GM21423 (cell line): Measurements from ENCODE around the gene CCDC137.

ENCODE experiments used
- ATAC-seq: cut with Tn5 transposase; IDR thresholded peaks from one replicate; pipeline ENCODE4 v1.9.1; 2021; ENCODE audit warnings: mild to moderate bottlenecking, moderate library complexity; ENCODE audit not compliant: unreplicated experiment

CCDC137 gene

DNA sequence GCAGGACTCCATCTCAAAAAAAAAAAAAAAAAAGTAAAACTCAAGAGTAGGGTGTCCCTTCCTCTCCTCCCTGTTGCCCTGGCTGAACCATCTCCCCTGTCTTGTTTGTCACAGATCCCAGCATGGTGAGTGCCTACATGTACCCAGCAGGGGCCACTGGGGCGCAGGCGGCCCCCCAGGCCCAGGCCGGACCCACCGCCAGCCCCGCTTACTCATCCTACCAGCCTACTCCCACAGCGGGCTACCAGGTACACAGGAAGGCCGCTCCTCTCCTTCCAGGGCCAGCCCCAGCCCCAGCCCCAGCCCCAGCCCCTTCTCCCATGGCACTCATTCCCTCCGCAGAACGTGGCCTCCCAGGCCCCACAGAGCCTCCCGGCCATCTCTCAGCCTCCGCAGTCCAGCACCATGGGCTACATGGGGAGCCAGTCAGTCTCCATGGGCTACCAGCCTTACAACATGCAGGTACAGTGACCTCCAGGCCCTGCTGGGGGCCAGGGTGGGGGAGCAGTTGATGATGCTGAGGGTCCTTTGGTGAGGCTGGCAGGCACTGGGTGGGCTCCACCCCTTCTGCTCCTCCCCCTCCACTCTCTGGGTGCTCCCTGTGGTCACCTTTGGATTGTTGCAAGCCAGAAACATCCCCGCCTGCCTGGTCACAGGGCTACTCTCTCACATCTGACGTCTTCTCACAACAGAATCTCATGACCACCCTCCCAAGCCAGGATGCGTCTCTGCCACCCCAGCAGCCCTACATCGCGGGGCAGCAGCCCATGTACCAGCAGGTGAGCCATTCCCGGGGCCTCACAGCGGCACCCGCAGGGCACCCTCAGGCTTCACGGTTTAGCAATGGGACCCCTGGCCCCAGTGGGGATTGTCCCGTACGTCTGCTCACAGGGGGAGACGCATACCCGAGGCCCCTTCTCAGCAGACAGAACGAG, 34.1 kb downstream of the CCDC137 start:
- no peak for ATAC-seq

GRCh38 chr17:81701288-81702071, 34.9 kb downstream of the CCDC137 start:
- no peak for ATAC-seq

DNA sequence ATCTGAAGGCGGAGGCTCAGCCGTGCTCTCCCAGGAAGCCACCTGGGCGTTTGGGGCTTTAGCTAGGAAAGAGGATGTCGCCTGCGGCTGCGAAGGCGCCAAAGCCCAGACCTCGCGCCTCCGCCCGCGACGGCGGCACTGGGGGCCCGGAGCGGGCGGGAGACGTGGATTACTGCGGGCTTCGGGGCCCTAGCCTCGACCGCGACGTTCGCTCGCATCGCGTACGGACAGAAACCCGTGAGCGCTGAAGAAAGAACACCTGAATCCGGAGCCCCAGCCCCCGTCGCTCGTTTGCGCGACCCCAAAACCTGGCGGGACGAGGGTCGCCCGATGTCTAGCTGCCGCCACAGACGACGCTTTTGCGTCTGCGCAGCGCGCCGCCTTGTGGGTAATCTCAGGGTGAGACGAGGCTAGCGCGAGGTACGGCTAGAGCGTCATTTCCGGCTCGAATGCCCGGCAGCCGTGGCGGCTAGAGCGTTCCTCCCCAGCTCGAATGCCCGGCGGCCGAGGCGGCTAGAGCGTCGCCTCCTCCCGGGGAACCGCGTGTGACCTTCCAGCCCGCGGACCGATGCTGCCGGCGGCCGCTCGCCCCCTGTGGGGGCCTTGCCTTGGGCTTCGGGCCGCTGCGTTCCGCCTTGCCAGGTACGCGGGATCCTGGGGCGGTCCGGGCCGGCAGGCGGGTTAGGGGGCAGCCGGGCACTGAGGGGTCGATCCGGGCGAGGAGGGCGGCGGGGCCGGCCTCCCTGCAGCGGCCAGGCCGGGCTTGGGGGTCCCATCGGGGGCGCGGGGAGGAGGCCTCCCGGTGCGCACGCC, 36.6 kb downstream of the CCDC137 start, which contains the start of gene MRPL12:
Gene MRPL12 (plus strand): TSS at position 434 of the 813 bp plus-strand sequence. CDS start 135 bp downstream, at position 569.
- peak; percentile 72 for ATAC-seq

DNA sequence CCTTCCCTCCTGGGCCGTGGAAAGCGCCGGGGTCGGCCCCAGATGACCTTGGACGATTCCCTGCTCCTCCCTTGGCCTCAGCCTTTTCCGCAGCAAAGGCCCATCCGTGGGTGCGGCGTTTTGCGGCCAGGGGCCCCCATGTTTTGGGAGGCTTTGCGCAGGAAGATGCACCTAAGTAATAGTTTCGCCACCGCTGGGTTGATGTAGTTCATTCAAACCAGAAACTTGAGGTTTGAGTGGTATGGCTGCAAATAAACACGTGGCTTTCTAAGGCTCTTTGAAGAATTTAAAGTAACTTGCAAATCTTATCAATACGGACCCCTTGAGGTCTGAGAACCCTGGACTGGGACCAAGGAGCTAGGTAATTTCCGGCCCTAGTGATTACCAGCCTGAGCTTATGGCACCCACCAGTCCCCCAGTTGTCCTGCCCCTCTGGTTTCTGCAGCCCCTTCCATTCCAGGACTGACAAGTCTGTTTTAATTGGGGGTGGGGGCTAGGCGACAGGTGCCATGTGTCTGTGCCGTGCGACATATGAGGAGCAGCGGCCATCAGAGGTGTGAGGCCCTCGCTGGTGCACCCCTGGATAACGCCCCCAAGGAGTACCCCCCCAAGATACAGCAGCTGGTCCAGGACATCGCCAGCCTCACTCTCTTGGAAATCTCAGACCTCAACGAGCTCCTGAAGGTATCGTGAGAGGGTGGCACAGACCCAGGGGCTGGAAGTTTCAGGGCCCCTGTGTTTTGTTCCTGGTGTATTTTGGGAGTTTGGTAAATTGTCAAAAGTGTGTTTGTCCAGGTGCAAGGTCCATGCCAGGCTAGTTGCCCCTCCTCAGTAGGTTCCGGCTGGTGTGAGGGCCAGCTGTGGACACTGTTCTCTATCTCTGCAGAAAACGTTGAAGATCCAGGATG, 37.5 kb downstream of the CCDC137 start:
- ATAC-seq, result no peak

GRCh38 chr17:81705518-81706231, 39.1 kb downstream of the CCDC137 start:
- ATAC-seq, result no peak

GRCh38 chr17:81706232-81706611, 39.7 kb downstream of the CCDC137 start:
- ATAC-seq, result no peak

DNA sequence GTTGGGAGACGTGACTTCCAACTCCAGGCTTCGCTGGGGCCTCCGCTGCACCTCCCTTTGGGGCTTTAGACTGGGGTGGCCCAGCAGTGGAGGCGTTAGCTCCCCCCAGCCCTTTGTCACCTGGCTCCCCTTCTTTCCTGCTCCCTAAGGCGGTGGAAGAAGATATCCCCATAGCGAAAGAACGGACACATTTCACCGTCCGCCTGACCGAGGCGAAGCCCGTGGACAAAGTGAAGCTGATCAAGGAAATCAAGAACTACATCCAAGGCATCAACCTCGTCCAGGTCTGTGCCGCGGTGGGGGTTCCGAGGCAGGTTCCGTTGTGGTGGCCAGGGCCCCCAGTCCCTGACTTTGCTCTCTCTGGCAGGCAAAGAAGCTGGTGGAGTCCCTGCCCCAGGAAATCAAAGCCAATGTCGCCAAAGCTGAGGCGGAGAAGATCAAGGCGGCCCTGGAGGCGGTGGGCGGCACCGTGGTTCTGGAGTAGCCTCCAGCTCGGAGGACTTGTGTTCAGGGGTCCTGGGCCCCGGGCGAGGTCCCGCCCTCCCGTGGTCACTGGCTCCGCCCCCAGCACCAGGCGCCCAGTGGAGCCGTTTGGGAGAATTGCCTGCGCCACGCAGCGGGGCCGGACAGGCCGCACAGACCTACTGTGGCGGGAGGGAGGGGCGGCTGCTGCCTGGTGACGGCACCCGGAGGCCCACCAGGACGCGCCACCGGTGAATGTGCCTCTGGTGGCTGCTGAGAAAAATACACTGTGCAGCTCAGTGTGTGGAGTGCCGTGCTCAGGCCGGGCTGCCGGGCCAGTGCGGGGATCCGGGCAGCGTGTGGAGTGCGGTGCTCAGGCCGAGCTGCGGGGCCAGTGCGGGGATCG, 40.5 kb downstream of the CCDC137 start:
- ATAC-seq, result no peak

GRCh38 chr17:81707725-81708646, 41.4 kb downstream of the CCDC137 start:
- ATAC-seq, result no peak

- no peak for ATAC-seq
These were observed 42.2 kb downstream of the CCDC137 start for GRCh38 chr17:81708739-81709185.

DNA sequence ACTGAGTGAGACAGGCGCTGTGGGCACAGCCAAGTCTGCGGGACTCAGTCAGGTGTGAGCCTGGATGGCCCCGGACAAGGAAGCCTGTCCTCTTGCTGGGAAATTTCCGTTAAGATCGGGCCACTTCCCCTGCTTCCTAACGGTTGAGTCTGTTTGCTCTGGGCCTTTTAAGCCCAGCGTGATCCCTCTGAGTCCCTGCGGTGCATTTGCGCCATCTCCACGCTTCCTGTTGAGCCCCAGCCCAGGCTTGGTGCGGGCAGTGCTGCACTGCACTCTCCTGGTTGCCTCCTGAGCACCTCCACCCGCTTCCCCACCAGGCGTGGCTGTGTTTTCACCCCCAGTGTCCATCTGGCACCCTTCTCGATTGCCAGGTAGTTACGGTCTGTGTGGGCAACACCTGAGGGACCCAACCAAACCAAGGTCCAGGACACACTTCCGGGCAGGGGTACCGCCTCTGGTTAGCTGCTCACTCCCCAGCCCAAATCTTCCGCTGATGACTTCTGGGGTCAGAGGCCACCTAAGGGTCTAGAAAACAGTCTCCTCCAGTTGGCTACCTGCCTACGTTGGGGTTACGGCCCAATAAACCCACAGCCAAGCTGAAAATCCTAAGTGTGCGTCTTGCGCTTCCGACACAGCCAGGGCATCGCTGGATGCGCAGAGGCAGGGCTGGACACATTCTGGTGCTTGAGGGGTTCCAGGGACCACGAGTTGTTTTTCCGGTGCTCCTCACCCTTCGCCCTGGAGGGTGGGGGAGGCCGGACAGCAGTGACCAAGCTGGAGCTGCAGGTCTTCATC, 44.2 kb downstream of the CCDC137 start:
- no peak for ATAC-seq

GRCh38 chr17:81711814-81712467, 45.4 kb downstream of the CCDC137 start, which contains the start of gene SLC25A10:
Gene SLC25A10, plus strand, starts transcription at chr17:81712284. Its CDS starts 143 bp downstream, at chr17:81712427.
- peak; percentile 52 for ATAC-seq

DNA sequence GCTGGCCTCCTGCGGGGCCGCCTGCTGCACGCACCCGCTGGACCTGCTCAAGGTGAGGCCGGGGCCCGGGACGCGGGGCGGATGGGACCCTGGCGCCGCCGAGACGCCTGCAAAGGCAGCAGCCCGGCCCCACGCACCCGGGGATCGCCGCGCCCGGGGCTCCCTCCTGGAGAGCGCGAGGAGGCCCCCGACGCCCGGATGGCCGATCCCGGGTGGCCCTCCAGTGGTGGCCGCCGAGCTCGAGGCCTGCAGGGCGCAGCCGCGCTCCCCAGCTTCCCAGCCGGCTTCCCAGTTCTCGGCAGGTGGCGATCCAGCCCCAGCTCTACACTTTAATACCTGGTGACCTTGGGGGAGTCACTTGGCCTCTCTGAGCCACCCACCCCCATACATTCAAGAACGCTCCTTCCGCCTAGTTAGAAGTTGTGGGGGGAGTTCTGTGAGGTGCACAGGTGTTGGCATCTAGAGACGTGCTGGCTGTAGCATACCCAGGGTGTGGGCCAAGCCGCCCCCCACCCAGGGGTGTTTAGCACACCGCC, 46.0 kb downstream of the CCDC137 start:
- ATAC-seq, result no peak

DNA sequence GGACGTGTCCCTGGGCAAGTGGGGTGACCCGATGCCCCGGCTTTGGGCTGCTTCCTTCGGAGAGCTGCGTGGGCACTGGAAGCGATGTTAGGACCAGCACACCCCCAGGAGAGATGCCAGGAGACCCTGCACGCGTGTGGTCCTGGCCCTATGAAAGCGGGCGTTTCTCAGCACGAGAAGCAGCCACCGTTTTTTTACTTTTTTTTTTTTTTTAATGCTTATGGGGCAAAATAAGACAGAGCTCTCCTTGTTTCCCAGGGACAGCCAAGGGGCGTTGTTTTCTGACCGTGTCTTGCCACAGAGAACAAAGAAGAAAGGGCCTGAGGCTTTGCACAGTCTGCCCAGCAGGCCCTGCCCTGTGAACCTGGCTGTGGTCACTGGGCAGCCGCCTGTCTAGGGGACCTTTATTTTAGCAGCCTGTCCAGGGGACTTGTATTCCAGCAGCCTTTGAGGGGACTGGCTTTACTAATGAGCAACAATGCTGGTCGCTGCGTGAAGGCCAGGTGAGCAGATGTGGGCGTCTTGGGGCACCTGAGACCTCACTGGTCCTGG, 46.5 kb downstream of the CCDC137 start:
- ATAC-seq, result no peak

DNA sequence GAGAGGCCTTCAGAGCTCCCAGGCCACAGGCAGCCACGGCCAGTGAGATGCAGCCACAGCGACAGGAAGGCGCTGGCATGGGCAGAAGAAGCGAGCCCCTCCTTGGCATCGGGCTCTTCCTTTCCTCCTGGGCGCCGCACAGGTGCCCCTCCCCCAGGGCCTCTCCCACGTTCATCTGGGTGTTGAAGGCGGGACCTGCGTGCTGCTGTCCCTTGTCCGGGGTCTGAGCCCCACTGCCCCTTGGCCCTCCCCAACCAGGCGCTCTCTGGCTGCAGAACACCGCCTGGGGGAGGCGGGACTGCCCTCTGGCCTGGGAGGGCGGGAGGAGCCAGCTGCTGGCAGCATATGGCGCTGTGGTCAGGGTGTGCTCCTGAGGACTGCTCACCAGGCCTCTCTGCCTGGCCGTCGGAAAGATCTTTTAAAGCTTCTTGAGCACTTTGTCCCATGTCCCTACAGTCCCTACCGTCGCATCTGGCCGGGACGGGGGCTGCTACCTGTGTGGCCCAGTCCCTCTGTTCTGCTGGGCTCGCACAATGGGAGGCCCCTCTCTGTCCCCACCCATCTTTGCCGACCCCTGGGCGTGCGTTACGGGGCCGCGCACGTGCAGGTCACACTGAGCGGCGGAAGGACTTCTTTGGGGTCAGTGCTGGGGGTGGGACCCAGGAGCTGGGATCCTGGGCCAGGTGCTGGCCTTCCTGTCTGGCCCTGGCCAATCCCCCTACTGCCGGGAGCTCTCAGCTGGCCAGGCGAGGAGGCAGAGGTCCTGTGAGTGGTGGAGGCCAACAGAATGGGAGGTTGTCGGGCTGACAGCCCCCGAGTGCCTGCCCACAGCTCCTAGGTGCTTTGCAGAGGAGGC, 47.2 kb downstream of the CCDC137 start:
- ATAC-seq, result no peak
